Karpas-422 (cell line): ENCODE measurements around the gene DEFB126. TPM values are rescaled to one million over a fixed set of nuclear protein-coding genes. Genes with fewer than 3 reads are reported as not detected.
"Not testable (repeated sequence)": the region's sequence is repeated elsewhere in the genome, so short reads cannot be mapped to it uniquely, and the experiment has no call there.

Experiments
- DNase-seq: peaks from one replicate; pipeline ENCODE4 v3.0.0-alpha.2; 2015
- H2AFZ ChIP-seq: fragments of 200-600 bp; sonication (generic); 2 replicates; pipeline ENCODE4 v1.6.1; 2014; ENCODE audit warnings: antibody characterized with exemption, low read length, mixed read lengths
- H3K27ac ChIP-seq: fragments of 200-600 bp; sonication (generic); 2 replicates; pipeline ENCODE4 v1.5.1; 2014; ENCODE audit warnings: mild to moderate bottlenecking, low read length, moderate library complexity
- H3K27me3 ChIP-seq: fragments of 200-600 bp; sonication (generic); 2 replicates; pipeline ENCODE4 v1.6.1; 2014; ENCODE audit warnings: low read length, mixed read lengths
- H3K36me3 ChIP-seq: fragments of 200-600 bp; sonication (generic); 2 replicates; pipeline ENCODE4 v1.6.1; 2014; ENCODE audit warnings: low read length, mixed read lengths; ENCODE audit not compliant: insufficient read depth
- H3K4me1 ChIP-seq: fragments of 200-600 bp; sonication (generic); 2 replicates; pipeline ENCODE4 v1.6.1; 2014; ENCODE audit warnings: mild to moderate bottlenecking, low read length, mixed read lengths
- H3K4me2 ChIP-seq: fragments of 200-600 bp; sonication (generic); 2 replicates; pipeline ENCODE4 v1.6.1; 2014; ENCODE audit warnings: low read length, low read depth, mild to moderate bottlenecking; ENCODE audit not compliant: poor library complexity, severe bottlenecking
- H3K4me3 ChIP-seq: fragments of 200-600 bp; sonication (generic); 2 replicates; pipeline ENCODE4 v1.5.1; 2014; ENCODE audit warnings: mild to moderate bottlenecking, antibody characterized with exemption, low read length, mixed read lengths
- H3K79me2 ChIP-seq: fragments of 200-600 bp; sonication (generic); 2 replicates; pipeline ENCODE4 v1.6.1; 2014; ENCODE audit warnings: mild to moderate bottlenecking, low read length, mixed read lengths
- H3K9ac ChIP-seq: fragments of 200-600 bp; sonication (generic); 2 replicates; pipeline ENCODE4 v1.6.0; 2014; ENCODE audit warnings: low read length
- H3K9me2 ChIP-seq: fragments of 200-600 bp; sonication (generic), shearing (Covaris generic); replicated peaks from 2 replicates; pipeline ENCODE4 v1.6.0; 2014; ENCODE audit warnings: mild to moderate bottlenecking, low read length, moderate library complexity; ENCODE audit not compliant: insufficient read depth
- H3K9me3 ChIP-seq: fragments of 300-700, 200-600 bp; sonication (generic); 2 replicates; pipeline ENCODE4 v1.6.1; 2014; ENCODE audit warnings: low read length, mixed read lengths
- H4K20me1 ChIP-seq: fragments of 200-600 bp; sonication (generic); 2 replicates; pipeline ENCODE4 v1.6.1; 2014; ENCODE audit warnings: mild to moderate bottlenecking, antibody characterized with exemption, low read length, low read depth; ENCODE audit not compliant: insufficient read depth
- total RNA-seq: library from RNA; depleted of rRNA; stranded (reverse); fragments of >200 nt; shearing (Covaris generic); gene quantifications from 2 replicates; pipeline ENCODE4 v1.2.3, GENCODE V29; 2014; ENCODE audit warnings: low replicate concordance; rRNA removed

The DEFB126 gene
- not detected in 2 replicates for total RNA-seq

- Histone ChIP-seq H3K4me1 (no peaks in the 10 kb centered on the region), H3K27me3 (no peaks in the 10 kb centered on the region; the same call in 1 of the 2 replicates), H3K4me2 (no peak within 1 kb of the TSS), H3K36me3 (no peaks in the 10 kb centered on the region), H3K9ac (no peak within 1 kb of the TSS), H2AFZ (no peak within 1 kb of the TSS), H3K9me3 (no peaks in the 10 kb centered on the region; the same call in 1 of the 2 replicates), H3K4me3 (no peak within 1 kb of the TSS), H4K20me1 (no peaks in the 10 kb centered on the region), H3K27ac (no peak within 1 kb of the TSS), H3K9me2 (no peaks in the 10 kb centered on the region), H3K79me2 (no peaks in the 10 kb centered on the region)
- no peak for DNase-seq
These were observed at the start of gene DEFB126 for GRCh38 chr20:142290-142689. TSS of gene DEFB126 (plus strand) at chr20:142590. CDS start at chr20:142629, 39 bp downstream.

- Histone ChIP-seq H3K4me3 (no peak overlapping the region), H3K36me3 (no peaks in the 10 kb centered on the region), H2AFZ (no peak overlapping the region), H3K27me3 (no peaks in the 10 kb centered on the region), H3K27ac (no peak overlapping the region), H3K9me3 (no peaks in the 10 kb centered on the region), H4K20me1 (no peaks in the 10 kb centered on the region), H3K9ac (no peak overlapping the region), H3K4me2 (no peak overlapping the region), H3K79me2 (no peaks in the 10 kb centered on the region), H3K9me2 (no peaks in the 10 kb centered on the region), H3K4me1 (no peaks in the 10 kb centered on the region)
- DNase-seq = no peak
These were observed 48.7 kb upstream of the DEFB126 start for GRCh38 chr20:93641-94040.

- Histone ChIP-seq H3K9ac (no peak overlapping the region), H3K36me3 (no peaks in the 10 kb centered on the region), H3K4me3 (no peak overlapping the region), H4K20me1 (no peaks in the 10 kb centered on the region), H3K27ac (no peak overlapping the region), H3K27me3 (no peaks in the 10 kb centered on the region), H3K4me1 (no peaks in the 10 kb centered on the region), H3K4me2 (no peak overlapping the region), H2AFZ (no peak overlapping the region), H3K79me2 (no peaks in the 10 kb centered on the region), H3K9me2 (no peaks in the 10 kb centered on the region), H3K9me3 (no peaks in the 10 kb centered on the region)
- no peak for DNase-seq
These were observed 47.2 kb upstream of the DEFB126 start for GRCh38 chr20:95215-95614.

- H3K9ac ChIP-seq, H3K79me2 ChIP-seq, H3K27me3 ChIP-seq, H3K4me1 ChIP-seq, H3K4me3 ChIP-seq, H3K27ac ChIP-seq, H3K4me2 ChIP-seq, H3K9me3 ChIP-seq, H2AFZ ChIP-seq, H3K9me2 ChIP-seq, H3K36me3 ChIP-seq, H4K20me1 ChIP-seq, DNase-seq: not testable (repeated sequence)
These were observed 44.7 kb upstream of the DEFB126 start for GRCh38 chr20:97691-98090.

- Histone ChIP-seq H3K4me2 (no peak overlapping the region), H3K79me2 (no peaks in the 10 kb centered on the region), H3K4me1 (no peaks in the 10 kb centered on the region), H3K4me3 (no peak overlapping the region), H3K9ac (no peak overlapping the region), H4K20me1 (no peaks in the 10 kb centered on the region), H3K27me3 (no peaks in the 10 kb centered on the region), H2AFZ (no peak overlapping the region), H3K27ac (no peak overlapping the region), H3K36me3 (no peaks in the 10 kb centered on the region), H3K9me3 (no peaks in the 10 kb centered on the region), H3K9me2 (no peaks in the 10 kb centered on the region)
- DNase-seq = no peak
These were observed 40.4 kb upstream of the DEFB126 start for GRCh38 chr20:101975-102374.

GRCh38 chr20:103456-103855, 38.9 kb upstream of the DEFB126 start:
- Histone ChIP-seq H3K79me2 (no peaks in the 10 kb centered on the region), H3K36me3 (no peaks in the 10 kb centered on the region), H3K9ac (no peak overlapping the region), H3K4me3 (no peak overlapping the region), H2AFZ (no peak overlapping the region), H3K4me2 (no peak overlapping the region), H4K20me1 (no peaks in the 10 kb centered on the region), H3K27me3 (no peaks in the 10 kb centered on the region), H3K9me3 (no peaks in the 10 kb centered on the region), H3K27ac (no peak overlapping the region), H3K9me2 (no peaks in the 10 kb centered on the region), H3K4me1 (no peaks in the 10 kb centered on the region)
- no peak for DNase-seq

GRCh38 chr20:112396-112795, 30.0 kb upstream of the DEFB126 start:
- DNase-seq = no peak
- H3K4me2 ChIP-seq = no peak overlapping the region
- H3K9ac ChIP-seq = no peak overlapping the region
- H3K27me3 ChIP-seq = no peaks in the 10 kb centered on the region
- H3K27ac ChIP-seq = no peak overlapping the region
- H3K4me3 ChIP-seq = no peak overlapping the region
- no peak overlapping the region for H2AFZ ChIP-seq
- no peaks in the 10 kb centered on the region for H3K4me1 ChIP-seq
- no peaks in the 10 kb centered on the region for H3K79me2 ChIP-seq
- H3K9me3 ChIP-seq = no peaks in the 10 kb centered on the region
- H3K9me2 ChIP-seq = no peaks in the 10 kb centered on the region
- no peaks in the 10 kb centered on the region for H4K20me1 ChIP-seq
- H3K36me3 ChIP-seq = no peaks in the 10 kb centered on the region

GRCh38 chr20:117518-117917, 24.9 kb upstream of the DEFB126 start:
- no peaks in the 10 kb centered on the region for H3K27me3 ChIP-seq
- no peaks in the 10 kb centered on the region for H3K9me3 ChIP-seq
- H3K36me3 ChIP-seq = no peaks in the 10 kb centered on the region
- no peak overlapping the region for H3K9ac ChIP-seq
- H3K4me3 ChIP-seq = no peak overlapping the region
- H3K27ac ChIP-seq = no peak overlapping the region
- H2AFZ ChIP-seq = no peak overlapping the region
- DNase-seq = no peak
- H3K4me1 ChIP-seq = no peaks in the 10 kb centered on the region
- no peaks in the 10 kb centered on the region for H4K20me1 ChIP-seq
- no peaks in the 10 kb centered on the region for H3K79me2 ChIP-seq
- no peak overlapping the region for H3K4me2 ChIP-seq
- no peaks in the 10 kb centered on the region for H3K9me2 ChIP-seq

- not testable (repeated sequence) for H3K9me3 ChIP-seq, H2AFZ ChIP-seq, H3K27ac ChIP-seq, DNase-seq, H3K9me2 ChIP-seq, H3K27me3 ChIP-seq, H3K9ac ChIP-seq, H3K79me2 ChIP-seq, H3K4me2 ChIP-seq, H3K36me3 ChIP-seq, H3K4me3 ChIP-seq, H3K4me1 ChIP-seq, H4K20me1 ChIP-seq
These were observed 12.5 kb upstream of the DEFB126 start for GRCh38 chr20:129786-130323.
